Stomach (tissue), 4 donors: ENCODE measurements around the gene GPRIN1.

Experiments
- EP300 ChIP-seq: sonication (generic); formaldehyde crosslinking; IDR thresholded peaks from one replicate; pipeline ENCODE4 v1.6.1; 2017; ENCODE audit warnings: antibody characterized with exemption
- POLR2A ChIP-seq, 4 donors: fragments of 450-650 bp; IDR thresholded peaks; one replicate each; pipeline ENCODE4 v1.6.1; 2016; ENCODE audit warnings: antibody characterized with exemption in 4 of 4, control low read depth in 2 of 4, mild to moderate bottlenecking in 1 of 4, moderate library complexity in 1 of 4
- POLR2AphosphoS5 ChIP-seq, 3 donors: sonication (generic); formaldehyde crosslinking; IDR thresholded peaks; one replicate each; pipeline ENCODE4 v1.6.1; 2016; ENCODE audit warnings: antibody characterized with exemption in 3 of 3
- TF ChIP-seq, protein P1 (sequence below), 7 experiments: fragments of 450-650 bp in 4 of 7; fragments of 200-600 bp in 3 of 7; sonication (generic) in 3 of 7; IDR thresholded peaks; one replicate each; pipeline ENCODE4 v1.5.1; 2016 to 2019; ENCODE audit warnings: antibody characterized with exemption in 7 of 7, control low read depth in 2 of 7, mild to moderate bottlenecking in 1 of 7

DNA sequence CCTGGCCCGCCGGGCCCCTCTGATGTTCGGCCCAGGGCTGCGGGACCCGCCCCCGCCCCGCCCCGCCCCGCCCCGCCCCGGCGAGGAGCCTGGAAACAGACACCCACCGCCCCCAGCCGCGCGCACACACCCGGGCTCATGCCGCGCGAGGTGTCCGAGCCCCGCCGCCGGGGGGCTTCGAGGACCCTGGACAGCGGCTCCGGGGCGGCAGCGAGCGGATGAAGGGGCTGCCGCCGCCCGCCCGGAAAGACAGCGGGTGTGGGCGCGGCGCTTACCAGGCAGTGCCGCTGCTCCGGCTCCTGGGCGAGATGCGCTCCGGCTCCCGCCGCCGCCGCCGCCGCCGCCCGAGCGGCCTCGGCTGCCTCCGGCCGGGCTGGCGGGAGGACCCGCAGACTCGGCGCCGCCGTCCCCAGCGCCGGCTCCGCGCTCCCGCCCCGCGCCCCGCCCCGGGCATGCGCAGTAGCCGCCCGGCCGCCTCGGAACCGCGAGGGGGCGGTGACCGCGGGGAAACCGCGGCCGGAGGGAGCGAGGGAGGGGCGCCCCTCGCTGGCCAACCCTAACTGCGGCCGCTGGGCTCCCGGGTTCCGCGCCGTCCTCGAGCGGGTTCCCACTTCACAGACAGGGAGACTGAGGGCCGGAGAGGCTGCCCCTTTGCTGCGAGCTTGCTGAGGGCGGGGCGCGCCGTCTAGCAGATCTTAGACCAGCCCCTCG lies at the start of gene GPRIN1:
- TF ChIP-seq, protein P1, sequence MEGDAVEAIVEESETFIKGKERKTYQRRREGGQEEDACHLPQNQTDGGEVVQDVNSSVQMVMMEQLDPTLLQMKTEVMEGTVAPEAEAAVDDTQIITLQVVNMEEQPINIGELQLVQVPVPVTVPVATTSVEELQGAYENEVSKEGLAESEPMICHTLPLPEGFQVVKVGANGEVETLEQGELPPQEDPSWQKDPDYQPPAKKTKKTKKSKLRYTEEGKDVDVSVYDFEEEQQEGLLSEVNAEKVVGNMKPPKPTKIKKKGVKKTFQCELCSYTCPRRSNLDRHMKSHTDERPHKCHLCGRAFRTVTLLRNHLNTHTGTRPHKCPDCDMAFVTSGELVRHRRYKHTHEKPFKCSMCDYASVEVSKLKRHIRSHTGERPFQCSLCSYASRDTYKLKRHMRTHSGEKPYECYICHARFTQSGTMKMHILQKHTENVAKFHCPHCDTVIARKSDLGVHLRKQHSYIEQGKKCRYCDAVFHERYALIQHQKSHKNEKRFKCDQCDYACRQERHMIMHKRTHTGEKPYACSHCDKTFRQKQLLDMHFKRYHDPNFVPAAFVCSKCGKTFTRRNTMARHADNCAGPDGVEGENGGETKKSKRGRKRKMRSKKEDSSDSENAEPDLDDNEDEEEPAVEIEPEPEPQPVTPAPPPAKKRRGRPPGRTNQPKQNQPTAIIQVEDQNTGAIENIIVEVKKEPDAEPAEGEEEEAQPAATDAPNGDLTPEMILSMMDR (IDR thresholded peaks at IDR 0.05): no peak
- TF ChIP-seq POLR2AphosphoS5 (IDR thresholded peaks at IDR 0.05) (no peak), POLR2A (IDR thresholded peaks at IDR 0.05) (no peak), EP300 (no peak)
